Ascending aorta (tissue), 2 donors: Measurements from ENCODE around the gene ASAP2. TPM values are rescaled to one million over a fixed set of nuclear protein-coding genes. Genes with fewer than 3 reads are reported as not detected.
A peak's percentile ranks its signal among the peaks of the same experiment; 100 is the strongest.

Experiments used
- DNase-seq, 2 donors: peaks; one replicate each; pipeline ENCODE4 v3.0.0-alpha.2; 2019; ENCODE audit warnings: low spot score in 2 of 2
- H3K27ac ChIP-seq, 2 donors: fragments of 200-600 bp; sonication (generic); one replicate each; pipeline ENCODE4 v1.5.1; 2016 to 2017; ENCODE audit warnings: mild to moderate bottlenecking in 1 of 2
- H3K27me3 ChIP-seq: fragments of 200-600 bp; sonication (generic); one replicate; pipeline ENCODE4 v1.5.1; 2017
- H3K36me3 ChIP-seq, 2 donors: fragments of 200-600 bp; sonication (generic); one replicate each; pipeline ENCODE4 v1.5.1; 2016
- H3K4me1 ChIP-seq, 2 donors: fragments of 200-600 bp; sonication (generic); one replicate each; pipeline ENCODE4 v1.5.1; 2016 to 2017; ENCODE audit warnings: mild to moderate bottlenecking in 1 of 2
- H3K4me3 ChIP-seq, 2 donors: fragments of 200-600 bp; sonication (generic); one replicate each; pipeline ENCODE4 v1.5.1; 2016 to 2017; ENCODE audit warnings: mild to moderate bottlenecking in 1 of 2
- H3K9me3 ChIP-seq, 2 donors: fragments of 200-600 bp; sonication (generic); one replicate each; pipeline ENCODE4 v1.5.1; 2016
- CTCF ChIP-seq, 3 experiments: fragments of 200-600 bp in 2 of 3; fragments of 450-650 bp in 1 of 3; sonication (generic) in 2 of 3; IDR thresholded peaks; one replicate each; pipeline ENCODE4 v1.5.1; 2016 to 2019; ENCODE audit warnings: antibody characterized with exemption in 3 of 3, mild to moderate bottlenecking in 1 of 3, moderate library complexity in 1 of 3
- intact Hi-C: fragments of 100-400 bp; cut with DNase I; formaldehyde crosslinking; loops from one replicate; pipeline ENCODE4 v1.15.1; 2023
- total RNA-seq: library from RNA; depleted of rRNA; stranded (reverse); fragments of >200 nt; gene quantifications from one replicate; pipeline ENCODE4 v1.1.0, GENCODE V29; 2016

ASAP2 gene
- total RNA-seq, 1 donor from 2014 or later, result 56.9 TPM

- TF ChIP-seq CTCF (IDR thresholded peaks at IDR 0.05), result no peak
- intact Hi-C loops, result no loop called here
- no peak overlapping the region for H3K27ac ChIP-seq
- peaks cover 2 to 14% of the 10 kb centered on the region in 2 donors for H3K4me1 ChIP-seq
- H3K27me3 ChIP-seq, result no peaks in the 10 kb centered on the region
- no peak for DNase-seq
- H3K4me3 ChIP-seq, result no peak overlapping the region
- no peaks in the 10 kb centered on the region for H3K9me3 ChIP-seq
- H3K36me3 ChIP-seq, result peaks cover 34 to 85% of the 10 kb centered on the region in 2 donors
Measured at GRCh38 chr2:9374071-9374730, 167.6 kb downstream of the ASAP2 start.

- no peak overlapping the region for H3K27ac ChIP-seq
- peaks cover 36 to 72% of the 10 kb centered on the region in 2 donors for H3K36me3 ChIP-seq
- intact Hi-C loops, result no loop called here
- peaks cover 2 to 14% of the 10 kb centered on the region in 2 donors for H3K4me1 ChIP-seq
- TF ChIP-seq CTCF (IDR thresholded peaks at IDR 0.05), result no peak
- H3K4me3 ChIP-seq, result no peak overlapping the region
- DNase-seq, result no peak
- no peaks in the 10 kb centered on the region for H3K9me3 ChIP-seq
- H3K27me3 ChIP-seq, result no peaks in the 10 kb centered on the region
Measured at GRCh38 chr2:9375857-9376428, 169.3 kb downstream of the ASAP2 start.

- H3K4me3 ChIP-seq, result no peak overlapping the region
- no peak for TF ChIP-seq CTCF (IDR thresholded peaks at IDR 0.05)
- H3K27me3 ChIP-seq, result no peaks in the 10 kb centered on the region
- DNase-seq, result no peak
- H3K27ac ChIP-seq, result peak overlapping the region; percentile 42 to 70
- intact Hi-C loops, result no loop called here
- peaks cover 2 to 14% of the 10 kb centered on the region in 2 donors for H3K4me1 ChIP-seq
- no peaks in the 10 kb centered on the region for H3K9me3 ChIP-seq
- peaks cover 40 to 67% of the 10 kb centered on the region in 2 donors for H3K36me3 ChIP-seq
Measured at GRCh38 chr2:9377461-9378097, 171.0 kb downstream of the ASAP2 start.

GRCh38 chr2:9378433-9379390 lies 172.1 kb downstream of the ASAP2 start:
- no peak for TF ChIP-seq CTCF (IDR thresholded peaks at IDR 0.05)
- H3K36me3 ChIP-seq, result peaks cover 42 to 65% of the 10 kb centered on the region in 2 donors
- intact Hi-C loops, result no loop called here
- peaks cover 2 to 14% of the 10 kb centered on the region in 2 donors for H3K4me1 ChIP-seq
- peak in 1 of 2 donors; percentile 89 for DNase-seq
- no peak overlapping the region for H3K4me3 ChIP-seq
- peak overlapping the region; percentile 61 to 70 for H3K27ac ChIP-seq
- no peaks in the 10 kb centered on the region for H3K9me3 ChIP-seq
- no peaks in the 10 kb centered on the region for H3K27me3 ChIP-seq

- H3K36me3 ChIP-seq, result peaks cover 36 to 64% of the 10 kb centered on the region in 2 donors
- H3K9me3 ChIP-seq, result no peaks in the 10 kb centered on the region
- no peak for DNase-seq
- H3K27ac ChIP-seq, result peak overlapping the region; percentile 61 to 70
- intact Hi-C loops, result no loop called here
- no peaks in the 10 kb centered on the region for H3K27me3 ChIP-seq
- H3K4me1 ChIP-seq, result peaks cover 2 to 14% of the 10 kb centered on the region in 2 donors
- TF ChIP-seq CTCF (IDR thresholded peaks at IDR 0.05), result no peak
- H3K4me3 ChIP-seq, result no peak overlapping the region
Measured at GRCh38 chr2:9379391-9379755, 172.8 kb downstream of the ASAP2 start.
